Ascending aorta (tissue), 2 donors: ENCODE data around the gene RNF17. TPM values are rescaled to one million over a fixed set of nuclear protein-coding genes. Genes with fewer than 3 reads are reported as not detected.
"Not testable (repeated sequence)": the region's sequence is repeated elsewhere in the genome, so short reads cannot be mapped to it uniquely, and the experiment has no call there.

ENCODE experiments used
- DNase-seq, 2 donors: peaks; one replicate each; pipeline ENCODE4 v3.0.0-alpha.2; 2019; ENCODE audit warnings: low spot score in 2 of 2
- H3K27ac ChIP-seq, 2 donors: fragments of 200-600 bp; sonication (generic); one replicate each; pipeline ENCODE4 v1.5.1; 2016 to 2017; ENCODE audit warnings: mild to moderate bottlenecking in 1 of 2
- H3K27me3 ChIP-seq: fragments of 200-600 bp; sonication (generic); one replicate; pipeline ENCODE4 v1.5.1; 2017
- H3K36me3 ChIP-seq, 2 donors: fragments of 200-600 bp; sonication (generic); one replicate each; pipeline ENCODE4 v1.5.1; 2016
- H3K4me1 ChIP-seq, 2 donors: fragments of 200-600 bp; sonication (generic); one replicate each; pipeline ENCODE4 v1.5.1; 2016 to 2017; ENCODE audit warnings: mild to moderate bottlenecking in 1 of 2
- H3K4me3 ChIP-seq, 2 donors: fragments of 200-600 bp; sonication (generic); one replicate each; pipeline ENCODE4 v1.5.1; 2016 to 2017; ENCODE audit warnings: mild to moderate bottlenecking in 1 of 2
- H3K9me3 ChIP-seq, 2 donors: fragments of 200-600 bp; sonication (generic); one replicate each; pipeline ENCODE4 v1.5.1; 2016
- intact Hi-C: fragments of 100-400 bp; cut with DNase I; formaldehyde crosslinking; loops from one replicate; pipeline ENCODE4 v1.15.1; 2023
- total RNA-seq: library from RNA; depleted of rRNA; stranded (reverse); fragments of >200 nt; gene quantifications from one replicate; pipeline ENCODE4 v1.1.0, GENCODE V29; 2016
- TF ChIP-seq, protein P1 (sequence below), 3 experiments: fragments of 200-600 bp in 2 of 3; fragments of 450-650 bp in 1 of 3; sonication (generic) in 2 of 3; IDR thresholded peaks; one replicate each; pipeline ENCODE4 v1.5.1; 2016 to 2019; ENCODE audit warnings: antibody characterized with exemption in 3 of 3, mild to moderate bottlenecking in 1 of 3, moderate library complexity in 1 of 3

The RNF17 gene
- total RNA-seq, 1 donor from 2014 or later: not detected

DNA sequence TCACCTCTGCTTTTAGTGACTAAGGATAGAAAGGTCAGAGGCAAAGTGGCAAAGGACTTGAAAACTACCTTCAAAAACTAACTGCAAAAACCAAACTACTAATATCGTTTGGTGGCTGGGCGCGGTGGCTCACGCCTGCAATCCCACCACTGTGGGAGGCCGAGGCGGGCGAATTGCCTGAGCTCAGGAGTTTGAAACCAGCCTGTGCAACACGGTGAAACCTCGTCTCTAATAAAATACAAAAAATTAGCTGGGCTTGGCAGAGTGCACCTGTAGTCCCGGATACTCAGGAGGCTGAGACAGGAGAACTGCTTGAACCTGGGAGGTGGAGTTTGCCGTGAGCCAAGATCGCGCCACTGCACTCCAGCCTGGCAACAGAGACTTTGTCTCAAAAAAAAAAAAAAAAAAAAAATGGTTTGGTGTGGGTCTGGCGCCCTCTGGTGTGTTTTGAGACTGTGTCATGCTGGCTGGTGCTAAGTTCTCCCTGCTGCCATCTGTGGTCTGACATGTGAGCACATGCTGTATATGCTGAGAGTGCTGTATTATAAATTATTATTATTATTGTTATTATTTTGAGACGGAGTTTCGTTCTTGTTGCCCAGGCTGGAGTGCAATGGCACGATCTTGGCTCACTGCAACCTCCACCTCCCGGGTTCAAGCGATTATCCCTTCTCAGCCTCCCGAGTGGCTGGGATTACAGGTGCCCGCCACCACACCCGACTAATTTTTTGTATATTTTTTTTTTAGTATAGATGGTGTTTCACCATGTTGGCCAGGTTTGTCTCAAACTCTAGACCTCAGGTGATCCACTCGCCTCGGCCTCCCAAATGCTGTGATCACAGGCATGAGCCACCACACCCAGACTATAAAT is 36.0 kb upstream of the RNF17 start:
- Histone ChIP-seq H3K4me3 (no peak overlapping the region), H3K36me3 (no peaks in the 10 kb centered on the region), H3K4me1 (no peaks in the 10 kb centered on the region), H3K9me3 (no peaks in the 10 kb centered on the region), H3K27me3 (no peaks in the 10 kb centered on the region), H3K27ac (no peak overlapping the region)
- intact Hi-C loops: loop anchor here (1.0 to 2.0 kb wide), 2 partner anchors 44 to 147 kb away; no protein-coding TSS in a partner anchor
- TF ChIP-seq, protein P1, sequence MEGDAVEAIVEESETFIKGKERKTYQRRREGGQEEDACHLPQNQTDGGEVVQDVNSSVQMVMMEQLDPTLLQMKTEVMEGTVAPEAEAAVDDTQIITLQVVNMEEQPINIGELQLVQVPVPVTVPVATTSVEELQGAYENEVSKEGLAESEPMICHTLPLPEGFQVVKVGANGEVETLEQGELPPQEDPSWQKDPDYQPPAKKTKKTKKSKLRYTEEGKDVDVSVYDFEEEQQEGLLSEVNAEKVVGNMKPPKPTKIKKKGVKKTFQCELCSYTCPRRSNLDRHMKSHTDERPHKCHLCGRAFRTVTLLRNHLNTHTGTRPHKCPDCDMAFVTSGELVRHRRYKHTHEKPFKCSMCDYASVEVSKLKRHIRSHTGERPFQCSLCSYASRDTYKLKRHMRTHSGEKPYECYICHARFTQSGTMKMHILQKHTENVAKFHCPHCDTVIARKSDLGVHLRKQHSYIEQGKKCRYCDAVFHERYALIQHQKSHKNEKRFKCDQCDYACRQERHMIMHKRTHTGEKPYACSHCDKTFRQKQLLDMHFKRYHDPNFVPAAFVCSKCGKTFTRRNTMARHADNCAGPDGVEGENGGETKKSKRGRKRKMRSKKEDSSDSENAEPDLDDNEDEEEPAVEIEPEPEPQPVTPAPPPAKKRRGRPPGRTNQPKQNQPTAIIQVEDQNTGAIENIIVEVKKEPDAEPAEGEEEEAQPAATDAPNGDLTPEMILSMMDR (IDR thresholded peaks at IDR 0.05): peak; percentile 62 to 82 (median 63)
- DNase-seq: peak in 1 of 2 donors; percentile 73

DNA sequence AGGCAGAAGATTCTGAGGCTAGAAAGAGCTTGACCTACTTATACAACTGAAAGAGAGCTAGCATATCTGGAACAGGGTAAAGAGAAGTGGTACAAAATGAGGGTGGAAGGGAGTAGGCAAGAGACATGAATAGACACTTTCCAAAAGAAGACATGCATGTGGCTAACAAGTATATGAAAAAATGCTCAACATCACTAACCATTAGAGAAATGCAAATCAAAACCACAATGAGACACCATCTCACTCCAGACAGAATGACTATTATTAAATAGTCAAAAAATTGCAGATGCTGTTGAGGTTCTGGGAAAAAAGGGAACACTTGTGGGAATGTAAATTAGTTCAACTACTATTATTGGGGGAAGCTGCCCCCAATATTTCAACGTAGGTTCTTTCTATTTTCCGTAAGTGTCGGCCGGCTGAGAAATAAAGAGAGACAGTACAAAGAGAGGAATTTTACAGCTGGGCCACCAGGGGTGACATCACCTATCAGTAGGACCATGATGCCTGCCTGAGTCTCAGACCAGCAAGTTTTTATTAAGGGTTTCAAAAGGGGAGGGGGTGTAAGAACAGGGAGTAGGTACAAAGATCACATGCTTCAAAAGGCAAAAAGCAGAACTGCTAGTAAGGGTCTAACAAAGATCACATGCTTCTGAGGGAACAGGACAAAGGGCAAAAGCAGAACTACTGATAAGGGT is 32.9 kb upstream of the RNF17 start:
- DNase-seq, H3K9me3 ChIP-seq, H3K4me1 ChIP-seq, H3K36me3 ChIP-seq, H3K27ac ChIP-seq, H3K27me3 ChIP-seq, intact Hi-C loops, H3K4me3 ChIP-seq: not testable (repeated sequence)

DNA sequence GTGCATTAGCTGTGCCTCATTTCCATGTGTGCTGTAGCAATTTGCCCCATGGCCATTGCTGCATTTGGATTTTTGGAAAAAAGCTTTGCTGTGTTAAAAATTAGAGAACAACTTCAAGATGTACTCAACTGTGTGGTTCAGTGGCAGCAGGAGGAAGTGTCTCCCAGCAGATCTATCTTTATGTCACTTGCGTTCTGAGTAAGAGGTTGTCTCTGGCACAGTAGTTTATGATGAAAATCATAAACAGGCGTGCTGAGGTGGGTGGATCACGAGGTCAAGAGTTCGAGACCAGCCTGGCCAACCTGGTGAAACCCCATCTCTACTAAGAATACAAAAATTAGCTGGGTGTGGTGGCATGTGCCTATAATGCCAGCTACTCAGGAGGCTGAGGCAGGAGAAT is 29.0 kb upstream of the RNF17 start:
- Histone ChIP-seq H3K27me3 (no peaks in the 10 kb centered on the region), H3K9me3 (no peaks in the 10 kb centered on the region), H3K27ac (no peak overlapping the region), H3K36me3 (no peaks in the 10 kb centered on the region), H3K4me3 (no peak overlapping the region), H3K4me1 (no peaks in the 10 kb centered on the region)
- DNase-seq: no peak
- TF ChIP-seq, protein P1 (IDR thresholded peaks at IDR 0.05): no peak
- intact Hi-C loops: no loop called here

DNA sequence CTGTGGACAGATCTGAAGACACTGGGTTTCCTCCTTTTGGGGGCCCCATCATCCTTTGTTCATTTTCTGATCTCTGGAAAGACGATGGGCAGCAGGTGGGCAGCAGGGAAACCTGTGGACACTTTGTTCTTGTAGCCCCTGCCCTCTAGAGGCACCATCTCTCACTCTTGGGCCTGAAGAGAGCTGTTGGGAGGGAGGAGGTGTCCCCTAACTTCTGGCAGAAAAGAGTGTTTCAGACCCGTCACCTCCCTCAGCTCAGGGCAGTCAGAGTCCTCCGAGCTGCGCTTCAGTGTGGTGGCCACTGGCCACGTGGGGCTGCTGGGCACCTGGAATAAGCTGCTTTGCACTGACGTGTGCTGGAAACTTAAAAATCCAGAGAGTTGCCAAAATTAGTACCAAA is 26.9 kb upstream of the RNF17 start:
- Histone ChIP-seq H3K36me3 (no peaks in the 10 kb centered on the region), H3K27ac (no peak overlapping the region), H3K4me1 (no peaks in the 10 kb centered on the region), H3K9me3 (no peaks in the 10 kb centered on the region), H3K27me3 (no peaks in the 10 kb centered on the region), H3K4me3 (no peak overlapping the region)
- no peak for DNase-seq
- intact Hi-C loops: no loop called here
- TF ChIP-seq, protein P1 (IDR thresholded peaks at IDR 0.05): no peak

DNA sequence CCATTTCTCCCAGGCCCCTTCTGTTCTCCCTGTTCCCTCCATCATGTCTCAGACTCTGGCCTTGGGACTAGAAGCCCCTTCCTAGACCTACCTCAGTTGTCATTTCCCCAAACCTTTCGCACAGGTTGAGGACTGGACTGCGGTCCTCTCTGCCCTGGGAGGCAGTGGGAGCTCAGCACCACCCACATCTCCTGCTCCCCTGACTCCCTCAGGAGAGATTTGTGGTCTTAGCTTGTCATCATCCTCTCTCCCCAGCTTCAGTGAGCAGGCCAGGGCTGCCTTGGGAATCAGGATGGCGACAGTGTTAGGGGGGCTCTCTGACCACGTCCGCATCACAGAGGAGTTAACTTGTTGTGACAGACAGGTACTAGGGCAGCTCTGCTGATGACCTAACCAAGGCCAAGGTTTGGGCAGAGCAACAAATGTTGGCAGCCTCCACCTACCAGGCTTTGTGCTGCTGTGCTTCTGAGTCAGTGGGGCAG is 25.6 kb upstream of the RNF17 start:
- no peaks in the 10 kb centered on the region for H3K9me3 ChIP-seq
- H3K27ac ChIP-seq: no peak overlapping the region
- no peaks in the 10 kb centered on the region for H3K27me3 ChIP-seq
- intact Hi-C loops: no loop called here
- TF ChIP-seq, protein P1 (IDR thresholded peaks at IDR 0.05): no peak
- DNase-seq: no peak
- H3K4me3 ChIP-seq: no peak overlapping the region
- H3K36me3 ChIP-seq: no peaks in the 10 kb centered on the region
- H3K4me1 ChIP-seq: no peaks in the 10 kb centered on the region
